ENCODE results near the gene MYBBP1A.
"Not testable (repeated sequence)": the region's sequence is repeated elsewhere in the genome, so short reads cannot be mapped to it uniquely, and the experiment has no call there.

Gene MYBBP1A, protein sequence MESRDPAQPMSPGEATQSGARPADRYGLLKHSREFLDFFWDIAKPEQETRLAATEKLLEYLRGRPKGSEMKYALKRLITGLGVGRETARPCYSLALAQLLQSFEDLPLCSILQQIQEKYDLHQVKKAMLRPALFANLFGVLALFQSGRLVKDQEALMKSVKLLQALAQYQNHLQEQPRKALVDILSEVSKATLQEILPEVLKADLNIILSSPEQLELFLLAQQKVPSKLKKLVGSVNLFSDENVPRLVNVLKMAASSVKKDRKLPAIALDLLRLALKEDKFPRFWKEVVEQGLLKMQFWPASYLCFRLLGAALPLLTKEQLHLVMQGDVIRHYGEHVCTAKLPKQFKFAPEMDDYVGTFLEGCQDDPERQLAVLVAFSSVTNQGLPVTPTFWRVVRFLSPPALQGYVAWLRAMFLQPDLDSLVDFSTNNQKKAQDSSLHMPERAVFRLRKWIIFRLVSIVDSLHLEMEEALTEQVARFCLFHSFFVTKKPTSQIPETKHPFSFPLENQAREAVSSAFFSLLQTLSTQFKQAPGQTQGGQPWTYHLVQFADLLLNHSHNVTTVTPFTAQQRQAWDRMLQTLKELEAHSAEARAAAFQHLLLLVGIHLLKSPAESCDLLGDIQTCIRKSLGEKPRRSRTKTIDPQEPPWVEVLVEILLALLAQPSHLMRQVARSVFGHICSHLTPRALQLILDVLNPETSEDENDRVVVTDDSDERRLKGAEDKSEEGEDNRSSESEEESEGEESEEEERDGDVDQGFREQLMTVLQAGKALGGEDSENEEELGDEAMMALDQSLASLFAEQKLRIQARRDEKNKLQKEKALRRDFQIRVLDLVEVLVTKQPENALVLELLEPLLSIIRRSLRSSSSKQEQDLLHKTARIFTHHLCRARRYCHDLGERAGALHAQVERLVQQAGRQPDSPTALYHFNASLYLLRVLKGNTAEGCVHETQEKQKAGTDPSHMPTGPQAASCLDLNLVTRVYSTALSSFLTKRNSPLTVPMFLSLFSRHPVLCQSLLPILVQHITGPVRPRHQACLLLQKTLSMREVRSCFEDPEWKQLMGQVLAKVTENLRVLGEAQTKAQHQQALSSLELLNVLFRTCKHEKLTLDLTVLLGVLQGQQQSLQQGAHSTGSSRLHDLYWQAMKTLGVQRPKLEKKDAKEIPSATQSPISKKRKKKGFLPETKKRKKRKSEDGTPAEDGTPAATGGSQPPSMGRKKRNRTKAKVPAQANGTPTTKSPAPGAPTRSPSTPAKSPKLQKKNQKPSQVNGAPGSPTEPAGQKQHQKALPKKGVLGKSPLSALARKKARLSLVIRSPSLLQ (N-terminal part only)

GRCh38 chr17:4554997-4555799, at the start of gene MYBBP1A:
TSS of gene MYBBP1A (minus strand) at chr17:4555384. CDS start at chr17:4555324, 60 bp downstream.
- Histone ChIP-seq H2AFZ (peak within 1 kb of the TSS; percentile 100), H3K9me3 (ENCODE audit: control insufficient read depth, low read length) (no peaks in the 10 kb centered on the region), H3K4me1 (peaks cover 7% of the 10 kb centered on the region), H3K36me3 (ENCODE audit: control insufficient read depth, insufficient read depth, low read length) (no peaks in the 10 kb centered on the region), H3K27ac (peak within 1 kb of the TSS; percentile 83), H3K79me2 (no peaks in the 10 kb centered on the region), H3K4me3 (ENCODE audit: low read depth, low read length) (peak within 1 kb of the TSS; percentile 89), H3K4me2 (ENCODE audit: low read length) (peak within 1 kb of the TSS; percentile 87), H3K27me3 (ENCODE audit: control insufficient read depth, insufficient read depth, low read length) (no peaks in the 10 kb centered on the region), H3K9ac (peak within 1 kb of the TSS; percentile 69)
- no peak for TF ChIP-seq CTCF (IDR thresholded peaks at IDR 0.05)

GRCh38 chr17:4604736-4605135, 49.6 kb upstream of the MYBBP1A start:
- Histone ChIP-seq H3K4me3 (ENCODE audit: low read depth, low read length) (peak overlapping the region; percentile 4), H3K4me1 (peaks cover 22% of the 10 kb centered on the region), H2AFZ (peak overlapping the region; percentile 87), H3K27ac (peak overlapping the region; percentile 67)
- not testable (repeated sequence) for H3K79me2 ChIP-seq; H3K27me3 ChIP-seq (ENCODE audit: control insufficient read depth, insufficient read depth, low read length); H3K9ac ChIP-seq; H3K4me2 ChIP-seq (ENCODE audit: low read length); H3K36me3 ChIP-seq (ENCODE audit: control insufficient read depth, insufficient read depth, low read length); H3K9me3 ChIP-seq (ENCODE audit: control insufficient read depth, low read length)

- Histone ChIP-seq H3K4me2 (ENCODE audit: low read length) (peak overlapping the region; percentile 54), H3K9ac (no peak overlapping the region), H3K27me3 (ENCODE audit: control insufficient read depth, insufficient read depth, low read length) (no peaks in the 10 kb centered on the region), H3K4me3 (ENCODE audit: low read depth, low read length) (no peak overlapping the region), H3K9me3 (ENCODE audit: control insufficient read depth, low read length) (no peaks in the 10 kb centered on the region), H3K27ac (peak overlapping the region; percentile 67), H3K79me2 (no peaks in the 10 kb centered on the region), H3K36me3 (ENCODE audit: control insufficient read depth, insufficient read depth, low read length) (no peaks in the 10 kb centered on the region), H2AFZ (peak overlapping the region; percentile 87), H3K4me1 (peaks cover 19% of the 10 kb centered on the region)
- no peak for TF ChIP-seq CTCF (IDR thresholded peaks at IDR 0.05)
Measured at GRCh38 chr17:4604111-4604644, 49.0 kb upstream of the MYBBP1A start.

GRCh38 chr17:4602041-4602440, 46.9 kb upstream of the MYBBP1A start:
- Histone ChIP-seq H3K4me3 (ENCODE audit: low read depth, low read length) (no peak overlapping the region), H3K4me1 (peaks cover 11% of the 10 kb centered on the region), H3K79me2 (no peaks in the 10 kb centered on the region), H2AFZ (no peak overlapping the region), H3K27me3 (ENCODE audit: control insufficient read depth, insufficient read depth, low read length) (no peaks in the 10 kb centered on the region), H3K27ac (no peak overlapping the region), H3K9ac (no peak overlapping the region), H3K36me3 (ENCODE audit: control insufficient read depth, insufficient read depth, low read length) (no peaks in the 10 kb centered on the region), H3K4me2 (ENCODE audit: low read length) (no peak overlapping the region), H3K9me3 (ENCODE audit: control insufficient read depth, low read length) (no peaks in the 10 kb centered on the region)
- TF ChIP-seq CTCF (IDR thresholded peaks at IDR 0.05): no peak

Measured in parathyroid adenoma (tissue), 2 donors.